Measurements from ENCODE around the gene UBE2E2.

UBE2E2 gene

DNA sequence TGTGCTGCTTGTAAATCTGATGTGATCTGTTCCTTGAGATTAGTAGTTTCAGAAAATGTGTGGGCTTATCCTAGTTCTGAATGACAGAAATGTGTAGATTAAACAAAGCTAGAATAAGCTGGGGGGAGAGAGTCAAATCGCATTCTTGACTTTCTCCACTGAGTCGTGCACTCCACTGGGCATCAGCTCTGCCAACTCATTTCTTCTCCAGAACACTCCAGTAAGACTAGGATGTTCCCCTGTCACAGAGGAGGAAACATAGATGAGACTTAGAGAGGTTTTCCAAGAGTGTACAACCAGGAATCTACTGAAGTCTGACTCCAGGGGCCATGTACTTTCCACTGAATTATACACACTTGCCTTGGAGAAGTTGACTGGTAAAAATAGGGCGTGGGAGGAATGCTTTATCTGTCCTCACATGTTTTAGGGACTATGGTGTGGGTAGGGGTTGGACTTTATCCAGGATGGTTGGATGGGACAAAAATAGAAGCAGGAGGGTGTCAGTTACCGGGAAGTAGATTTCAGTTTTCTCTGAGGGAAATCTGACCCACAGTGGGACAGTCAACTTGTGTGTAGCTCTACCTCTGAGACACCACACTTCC, 298.2 kb downstream of the UBE2E2 start:
- Histone ChIP-seq H3K9me3 (ENCODE audit: control insufficient read depth, insufficient read depth, low read length) (no peaks in the 10 kb centered on the region), H3K4me3 (ENCODE audit: low read length) (no peak overlapping the region), H3K27ac (ENCODE audit: low read length) (no peak overlapping the region), H3K4me1 (ENCODE audit: control insufficient read depth, insufficient read depth, low read length) (no peaks in the 10 kb centered on the region), H3K36me3 (ENCODE audit: control insufficient read depth, insufficient read depth, low read length) (no peaks in the 10 kb centered on the region), H3K27me3 (ENCODE audit: control insufficient read depth, insufficient read depth, low read length) (no peaks in the 10 kb centered on the region)
- no CpG with 5 or more reads among the region's 4 CpGs for WGBS (ENCODE audit: insufficient coverage, insufficient read length)
- no peak for DNase-seq (ENCODE audit: low read depth, low spot score)

DNA sequence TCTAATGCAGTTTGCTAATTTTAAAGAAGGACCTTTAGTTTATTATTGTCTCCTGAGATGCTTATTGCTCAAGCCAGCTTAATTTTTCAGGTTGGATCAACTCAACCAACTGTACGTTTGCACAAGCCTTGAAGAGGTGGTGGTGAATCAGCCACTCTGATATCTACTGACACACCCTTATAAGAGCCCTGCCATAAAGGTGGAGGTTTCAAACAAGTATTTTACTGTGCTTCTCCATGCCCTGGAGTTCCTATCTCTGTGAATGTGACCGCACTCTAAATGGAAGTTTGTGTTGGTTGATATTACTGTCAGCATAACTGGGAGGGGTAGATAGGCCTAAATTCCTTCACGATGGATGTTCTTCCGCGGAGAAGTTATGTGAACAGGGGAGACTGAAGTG, 305.3 kb downstream of the UBE2E2 start:
- DNase-seq (ENCODE audit: low read depth, low spot score): no peak
- H3K27ac ChIP-seq (ENCODE audit: low read length): no peak overlapping the region
- H3K27me3 ChIP-seq (ENCODE audit: control insufficient read depth, insufficient read depth, low read length): no peaks in the 10 kb centered on the region
- no peaks in the 10 kb centered on the region for H3K9me3 ChIP-seq (ENCODE audit: control insufficient read depth, insufficient read depth, low read length)
- no CpG with 5 or more reads among the region's 5 CpGs for WGBS (ENCODE audit: insufficient coverage, insufficient read length)
- H3K4me3 ChIP-seq (ENCODE audit: low read length): no peak overlapping the region
- H3K4me1 ChIP-seq (ENCODE audit: control insufficient read depth, insufficient read depth, low read length): no peaks in the 10 kb centered on the region
- no peaks in the 10 kb centered on the region for H3K36me3 ChIP-seq (ENCODE audit: control insufficient read depth, insufficient read depth, low read length)

DNA sequence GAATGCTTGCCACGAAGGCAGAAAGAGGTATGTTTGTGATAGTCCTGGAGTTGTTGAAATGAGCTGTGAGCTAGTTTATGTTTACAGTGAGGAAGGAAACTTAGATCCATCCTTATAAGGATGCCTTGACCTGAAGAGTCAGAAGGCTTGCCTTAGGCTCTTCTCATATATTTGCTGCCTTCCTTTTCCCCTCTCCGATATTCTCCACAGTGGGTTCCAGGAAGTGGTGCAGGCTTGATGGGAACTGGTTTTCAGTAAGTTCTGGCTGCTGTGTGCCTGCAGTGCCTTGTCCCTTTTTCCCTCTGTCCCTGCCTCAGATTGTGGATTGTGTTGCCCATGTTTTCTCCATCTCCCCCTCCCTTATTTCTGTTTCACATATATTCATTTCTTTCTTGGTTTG, 315.3 kb downstream of the UBE2E2 start:
- no peak for DNase-seq (ENCODE audit: low read depth, low spot score)
- Histone ChIP-seq H3K9me3 (ENCODE audit: control insufficient read depth, insufficient read depth, low read length) (no peaks in the 10 kb centered on the region), H3K27ac (ENCODE audit: low read length) (no peak overlapping the region)

DNA sequence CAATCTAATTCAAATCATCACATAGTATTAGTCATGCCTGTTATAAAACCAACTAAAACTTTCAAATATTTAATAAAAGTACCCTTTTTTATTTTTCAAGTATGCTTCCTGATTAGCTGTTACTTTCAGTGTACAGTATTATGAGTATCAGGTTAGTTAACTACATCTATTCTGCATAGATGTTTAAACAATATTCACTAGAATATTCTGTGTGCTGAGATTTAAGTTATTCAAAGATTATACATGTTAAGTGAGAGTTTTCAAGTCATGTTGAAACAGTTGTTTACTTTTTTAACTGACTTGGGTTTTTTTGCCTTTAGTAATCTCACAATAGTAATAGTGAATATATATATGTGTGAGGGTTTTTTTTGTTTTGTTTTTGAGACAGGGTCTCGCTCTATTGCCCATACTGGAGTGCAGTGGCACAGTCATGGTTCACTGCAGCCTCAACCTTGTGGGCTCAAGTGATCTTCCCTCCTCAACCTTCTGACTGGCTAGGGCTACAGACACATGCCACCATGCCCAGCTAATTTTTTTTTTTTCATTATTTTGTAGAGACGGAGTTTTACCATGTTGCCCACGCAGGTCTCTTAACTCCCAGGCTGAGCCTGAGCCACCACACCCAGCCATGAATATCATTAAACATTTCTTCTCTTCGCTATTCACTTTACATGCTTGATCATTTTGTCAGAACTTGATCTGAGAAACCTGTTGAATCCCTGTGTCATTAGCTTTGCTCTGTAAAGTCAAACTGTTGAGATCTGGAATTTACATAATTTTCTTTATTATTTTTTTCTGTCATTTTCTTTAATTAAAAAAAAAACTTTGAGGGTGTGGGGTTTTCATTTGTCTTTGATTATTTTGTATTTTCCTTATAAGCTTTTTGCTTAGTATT, 316.4 kb downstream of the UBE2E2 start:
- H3K27ac ChIP-seq (ENCODE audit: low read length): no peak overlapping the region

More for the DNA sequence above, 315.3 kb downstream of the UBE2E2 start:
- Histone ChIP-seq H3K4me1 (ENCODE audit: control insufficient read depth, insufficient read depth, low read length) (peaks cover 3% of the 10 kb centered on the region), H3K27me3 (ENCODE audit: control insufficient read depth, insufficient read depth, low read length) (no peaks in the 10 kb centered on the region), H3K36me3 (ENCODE audit: control insufficient read depth, insufficient read depth, low read length) (no peaks in the 10 kb centered on the region), H3K4me3 (ENCODE audit: low read length) (no peak overlapping the region)
- WGBS (ENCODE audit: insufficient coverage, insufficient read length): no CpG with 5 or more reads among the region's 2 CpGs

DNA sequence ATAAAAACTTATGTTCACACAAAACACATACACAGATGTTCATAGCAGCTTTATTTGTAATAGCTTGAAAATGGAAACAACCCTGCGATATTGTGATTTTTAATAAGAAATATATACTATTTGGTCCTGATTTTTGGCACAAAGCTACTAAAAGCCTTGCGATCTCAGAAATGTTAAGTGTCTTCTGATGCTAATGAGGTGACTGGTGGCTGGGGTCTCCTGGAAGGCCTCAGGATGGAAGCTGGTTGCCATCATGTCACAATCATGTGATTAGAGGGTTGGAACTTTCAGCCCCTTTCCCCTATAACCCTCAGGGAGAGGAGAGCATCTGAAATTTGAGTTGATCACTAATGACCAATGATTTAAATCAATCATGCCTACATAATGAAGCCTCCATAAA, 324.2 kb downstream of the UBE2E2 start:
- no peaks in the 10 kb centered on the region for H3K9me3 ChIP-seq (ENCODE audit: control insufficient read depth, insufficient read depth, low read length)
- no peak overlapping the region for H3K27ac ChIP-seq (ENCODE audit: low read length)
- no peaks in the 10 kb centered on the region for H3K36me3 ChIP-seq (ENCODE audit: control insufficient read depth, insufficient read depth, low read length)
- no peak overlapping the region for H3K4me3 ChIP-seq (ENCODE audit: low read length)
- 0 out of 2 replicates have a peak, but pooled peaks cover 1% of the 10 kb centered on the region for H3K27me3 ChIP-seq (ENCODE audit: control insufficient read depth, insufficient read depth, low read length)
- no peaks in the 10 kb centered on the region for H3K4me1 ChIP-seq (ENCODE audit: control insufficient read depth, insufficient read depth, low read length)
- WGBS (ENCODE audit: insufficient coverage, insufficient read length): no CpG with 5 or more reads among the region's 2 CpGs
- no peak for DNase-seq (ENCODE audit: low read depth, low spot score)

More for the DNA sequence above, 316.4 kb downstream of the UBE2E2 start:
- Histone ChIP-seq H3K9me3 (ENCODE audit: control insufficient read depth, insufficient read depth, low read length) (no peaks in the 10 kb centered on the region), H3K4me3 (ENCODE audit: low read length) (no peak overlapping the region), H3K27me3 (ENCODE audit: control insufficient read depth, insufficient read depth, low read length) (no peaks in the 10 kb centered on the region), H3K4me1 (ENCODE audit: control insufficient read depth, insufficient read depth, low read length) (peaks cover 3% of the 10 kb centered on the region), H3K36me3 (ENCODE audit: control insufficient read depth, insufficient read depth, low read length) (no peaks in the 10 kb centered on the region)
- no peak for DNase-seq (ENCODE audit: low read depth, low spot score)
- WGBS (ENCODE audit: insufficient coverage, insufficient read length): no CpG with 5 or more reads among the region's 4 CpGs

DNA sequence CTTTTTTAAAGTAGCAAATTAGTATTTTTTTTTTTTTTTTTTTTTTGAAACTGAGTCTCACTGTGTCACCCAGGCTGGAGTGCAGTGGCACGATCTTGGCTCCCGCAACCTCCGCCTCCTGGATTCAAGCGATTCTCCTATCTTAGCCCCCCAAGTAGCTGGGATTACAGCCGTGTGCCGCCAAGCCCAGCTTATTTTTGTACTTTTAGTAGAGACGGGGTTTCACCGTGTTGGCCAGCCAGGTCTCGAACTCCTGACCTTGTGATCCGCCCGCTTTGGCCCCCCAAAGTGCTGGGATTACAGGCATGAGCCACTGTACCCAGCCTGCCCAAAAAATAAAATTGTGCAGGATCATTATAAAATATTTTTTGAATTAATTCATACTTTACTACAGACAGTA, 330.5 kb downstream of the UBE2E2 start:
- H3K27me3 ChIP-seq (ENCODE audit: control insufficient read depth, insufficient read depth, low read length): no peaks in the 10 kb centered on the region
- H3K4me3 ChIP-seq (ENCODE audit: low read length): no peak overlapping the region
- H3K27ac ChIP-seq (ENCODE audit: low read length): no peak overlapping the region
- DNase-seq (ENCODE audit: low read depth, low spot score): no peak
- H3K4me1 ChIP-seq (ENCODE audit: control insufficient read depth, insufficient read depth, low read length): no peaks in the 10 kb centered on the region; the same call in 1 of the 2 replicates
- no peaks in the 10 kb centered on the region for H3K36me3 ChIP-seq (ENCODE audit: control insufficient read depth, insufficient read depth, low read length)
- no peaks in the 10 kb centered on the region for H3K9me3 ChIP-seq (ENCODE audit: control insufficient read depth, insufficient read depth, low read length)
- no CpG with 5 or more reads among the region's 11 CpGs for WGBS (ENCODE audit: insufficient coverage, insufficient read length)

DNA sequence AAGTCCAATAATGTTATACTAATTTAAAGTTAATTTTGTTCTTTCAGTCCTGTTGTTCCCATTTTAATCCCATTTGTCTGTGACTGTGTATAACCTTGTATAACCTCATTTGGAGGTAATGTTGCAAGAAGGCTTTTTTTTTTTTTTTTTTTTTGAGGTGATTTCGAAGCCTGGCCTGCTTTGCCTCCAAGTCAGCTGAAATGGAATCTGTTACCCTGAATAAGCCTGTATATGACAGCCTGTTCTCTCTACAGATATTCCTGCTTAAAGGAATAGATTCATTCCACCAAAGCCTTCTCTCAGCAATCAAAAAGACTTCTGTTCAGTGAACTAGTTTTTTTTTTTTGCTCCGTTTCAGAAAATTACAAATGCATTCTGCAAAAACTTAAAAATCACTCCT, 330.9 kb downstream of the UBE2E2 start:
- Histone ChIP-seq H3K36me3 (ENCODE audit: control insufficient read depth, insufficient read depth, low read length) (no peaks in the 10 kb centered on the region), H3K27me3 (ENCODE audit: control insufficient read depth, insufficient read depth, low read length) (no peaks in the 10 kb centered on the region), H3K4me3 (ENCODE audit: low read length) (no peak overlapping the region), H3K9me3 (ENCODE audit: control insufficient read depth, insufficient read depth, low read length) (no peaks in the 10 kb centered on the region), H3K27ac (ENCODE audit: low read length) (no peak overlapping the region), H3K4me1 (ENCODE audit: control insufficient read depth, insufficient read depth, low read length) (no peaks in the 10 kb centered on the region; the same call in 1 of the 2 replicates)
- DNase-seq (ENCODE audit: low read depth, low spot score): no peak
- WGBS (ENCODE audit: insufficient coverage, insufficient read length): no CpG with 5 or more reads among the region's 2 CpGs

DNA sequence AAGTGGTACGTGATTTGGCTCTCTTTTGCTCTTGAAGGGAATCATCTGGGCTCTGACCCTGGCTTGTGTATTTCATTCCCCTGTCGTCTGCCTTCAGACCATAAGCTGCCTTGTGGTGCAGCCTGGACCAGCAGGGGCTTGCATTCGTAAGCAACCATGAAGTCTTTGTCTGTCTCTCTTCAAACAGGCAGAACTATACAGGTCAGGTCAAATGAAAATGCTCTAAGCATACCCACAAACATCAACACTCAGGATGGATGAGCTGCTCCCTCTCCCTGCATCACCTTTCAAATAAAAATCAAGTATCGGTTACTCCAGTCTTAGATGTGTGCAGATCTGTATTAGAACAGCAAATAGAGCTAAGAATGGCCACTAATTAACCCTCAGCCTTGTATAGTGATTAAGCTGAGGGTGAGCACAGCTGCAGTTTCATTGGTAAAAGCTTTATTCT, 334.0 kb downstream of the UBE2E2 start:
- Histone ChIP-seq H3K4me1 (ENCODE audit: control insufficient read depth, insufficient read depth, low read length) (no peaks in the 10 kb centered on the region; the same call in 1 of the 2 replicates), H3K27ac (ENCODE audit: low read length) (no peak overlapping the region), H3K27me3 (ENCODE audit: control insufficient read depth, insufficient read depth, low read length) (no peaks in the 10 kb centered on the region), H3K36me3 (ENCODE audit: control insufficient read depth, insufficient read depth, low read length) (no peaks in the 10 kb centered on the region), H3K9me3 (ENCODE audit: control insufficient read depth, insufficient read depth, low read length) (no peaks in the 10 kb centered on the region), H3K4me3 (ENCODE audit: low read length) (no peak overlapping the region)
- WGBS (ENCODE audit: insufficient coverage, insufficient read length): no CpG with 5 or more reads among the region's 4 CpGs
- DNase-seq (ENCODE audit: low read depth, low spot score): peak; percentile 25

DNA sequence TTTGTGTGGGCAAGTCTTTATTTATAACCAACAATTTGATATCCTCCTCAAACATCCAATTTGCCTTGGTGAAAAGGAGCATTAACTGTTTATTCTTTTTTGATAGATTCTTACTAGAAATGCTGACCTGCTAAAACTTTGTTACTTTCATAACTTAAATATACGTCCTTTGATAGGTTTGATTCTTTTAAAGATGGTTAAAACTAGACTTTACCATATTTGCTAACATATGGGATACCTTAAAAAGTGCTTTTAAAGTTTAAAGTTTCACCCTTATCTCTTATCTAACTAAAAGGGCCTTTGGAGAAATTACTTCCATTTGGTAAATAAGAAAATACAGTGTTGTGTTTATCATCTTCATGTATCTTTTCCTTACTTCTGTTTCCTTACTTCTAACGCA, 336.1 kb downstream of the UBE2E2 start:
- WGBS (ENCODE audit: insufficient coverage, insufficient read length): no CpG with 5 or more reads among the region's 2 CpGs
- no peak for DNase-seq (ENCODE audit: low read depth, low spot score)
- H3K4me1 ChIP-seq (ENCODE audit: control insufficient read depth, insufficient read depth, low read length): no peaks in the 10 kb centered on the region; the same call in 1 of the 2 replicates
- H3K36me3 ChIP-seq (ENCODE audit: control insufficient read depth, insufficient read depth, low read length): no peaks in the 10 kb centered on the region
- no peak overlapping the region for H3K27ac ChIP-seq (ENCODE audit: low read length)
- no peak overlapping the region for H3K4me3 ChIP-seq (ENCODE audit: low read length)
- no peaks in the 10 kb centered on the region for H3K9me3 ChIP-seq (ENCODE audit: control insufficient read depth, insufficient read depth, low read length)
- H3K27me3 ChIP-seq (ENCODE audit: control insufficient read depth, insufficient read depth, low read length): no peaks in the 10 kb centered on the region

DNA sequence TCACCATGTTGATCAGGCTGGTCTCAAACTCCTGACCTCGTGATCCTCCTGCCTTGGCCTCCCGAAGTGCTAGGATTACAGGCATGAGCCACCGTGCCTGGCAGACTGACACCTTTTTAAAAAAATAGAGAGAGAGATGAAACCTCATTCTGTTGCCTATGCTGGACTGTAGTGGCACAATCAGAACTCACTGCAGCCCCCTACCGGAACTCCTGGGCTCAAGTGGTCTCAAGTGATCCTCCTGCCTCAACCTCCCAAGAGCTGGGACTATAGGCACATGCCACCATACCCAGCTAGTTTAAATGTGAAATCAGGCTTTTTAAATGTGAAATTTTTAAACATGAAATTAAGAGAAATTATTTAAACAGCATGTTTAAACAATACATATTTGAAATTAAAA, 337.5 kb downstream of the UBE2E2 start:
- H3K9me3 ChIP-seq (ENCODE audit: control insufficient read depth, insufficient read depth, low read length): no peaks in the 10 kb centered on the region
- H3K4me1 ChIP-seq (ENCODE audit: control insufficient read depth, insufficient read depth, low read length): peaks cover 1% of the 10 kb centered on the region; the same call in 1 of the 2 replicates
- H3K36me3 ChIP-seq (ENCODE audit: control insufficient read depth, insufficient read depth, low read length): no peaks in the 10 kb centered on the region
- no peak overlapping the region for H3K4me3 ChIP-seq (ENCODE audit: low read length)
- DNase-seq (ENCODE audit: low read depth, low spot score): no peak
- no peak overlapping the region for H3K27ac ChIP-seq (ENCODE audit: low read length)
- WGBS (ENCODE audit: insufficient coverage, insufficient read length): no CpG with 5 or more reads among the region's 4 CpGs
- H3K27me3 ChIP-seq (ENCODE audit: control insufficient read depth, insufficient read depth, low read length): no peaks in the 10 kb centered on the region
